Mucosa of descending colon (tissue), 3 donors: ENCODE data around the gene FSTL5. TPM values are rescaled to one million over a fixed set of nuclear protein-coding genes. Genes with fewer than 3 reads are reported as not detected.

Experiments used
- ATAC-seq: fragments of 200-7000 bp; cut with Tn5 transposase; one replicate; pipeline ENCODE4 v1.9.1; 2020; ENCODE audit warnings: mild to moderate bottlenecking, moderate library complexity
- DNase-seq, 3 donors: peaks; one replicate each; pipeline ENCODE4 v3.0.0-alpha.2; 2020
- H3K36me3 ChIP-seq: fragments of 200-600 bp; one replicate; pipeline ENCODE4 v1.8.0; 2021; ENCODE audit warnings: low read depth, mild to moderate bottlenecking
- H3K4me1 ChIP-seq: fragments of 200-600 bp; one replicate; pipeline ENCODE4 v1.8.0; 2021; ENCODE audit warnings: low read depth, mild to moderate bottlenecking
- H3K4me3 ChIP-seq: fragments of 200-600 bp; one replicate; pipeline ENCODE4 v1.8.0; 2021; ENCODE audit warnings: mild to moderate bottlenecking
- H3K9me3 ChIP-seq: fragments of 200-600 bp; one replicate; pipeline ENCODE4 v1.8.0; 2021; ENCODE audit warnings: mild to moderate bottlenecking
- CTCF ChIP-seq: fragments of 200-600 bp; IDR thresholded peaks from one replicate; pipeline ENCODE4 v1.8.0; 2022; ENCODE audit warnings: antibody characterized with exemption, mild to moderate bottlenecking
- intact Hi-C, 2 donors: fragments of 100-400 bp; cut with DNase I in 1 of 2; cut with micrococcal nuclease in 1 of 2; formaldehyde crosslinking; loops; one replicate each; pipeline versions ENCODE4 v1.11.0 to v1.11.1; 2022; cut with DNase I, micrococcal nuclease
- total RNA-seq, 3 donors: library from RNA; stranded (reverse); fragmentation: NEBNext Ultra II Directional in 2 of 3; extraction: Animal tissue kit (Norgen Biotek cat#: 25700) in 2 of 3; gene quantifications; one replicate each; pipeline versions ENCODE4 v1.2.1 to v1.2.4, GENCODE V29; 2021 to 2023
- donor health status: DM: no; HTN: no; CAD: no; lungs with moderate emphysema.
- donor health status: DM: no; HTN: no; CAD: no.
- donor health status: DM: no; HTN: yes; CAD: no.

FSTL5 gene
- total RNA-seq, 3 donors from 2014 or later: 1.8 TPM; not detected in 2

GRCh38 chr4:161894014-161894413 lies 269.8 kb downstream of the FSTL5 start:
- intact Hi-C loops: no loop called here
- no peaks in the 10 kb centered on the region for H3K36me3 ChIP-seq
- no peaks in the 10 kb centered on the region for H3K9me3 ChIP-seq
- no peak for TF ChIP-seq CTCF
- H3K4me3 ChIP-seq: no peak overlapping the region
- DNase-seq (no peak), ATAC-seq (no peak)
- H3K4me1 ChIP-seq: no peaks in the 10 kb centered on the region

GRCh38 chr4:161893566-161893965 lies 270.2 kb downstream of the FSTL5 start:
- no peaks in the 10 kb centered on the region for H3K36me3 ChIP-seq
- DNase-seq (no peak), ATAC-seq (no peak)
- H3K4me3 ChIP-seq: no peak overlapping the region
- intact Hi-C loops: no loop called here
- no peak for TF ChIP-seq CTCF
- no peaks in the 10 kb centered on the region for H3K4me1 ChIP-seq
- H3K9me3 ChIP-seq: no peaks in the 10 kb centered on the region

DNA sequence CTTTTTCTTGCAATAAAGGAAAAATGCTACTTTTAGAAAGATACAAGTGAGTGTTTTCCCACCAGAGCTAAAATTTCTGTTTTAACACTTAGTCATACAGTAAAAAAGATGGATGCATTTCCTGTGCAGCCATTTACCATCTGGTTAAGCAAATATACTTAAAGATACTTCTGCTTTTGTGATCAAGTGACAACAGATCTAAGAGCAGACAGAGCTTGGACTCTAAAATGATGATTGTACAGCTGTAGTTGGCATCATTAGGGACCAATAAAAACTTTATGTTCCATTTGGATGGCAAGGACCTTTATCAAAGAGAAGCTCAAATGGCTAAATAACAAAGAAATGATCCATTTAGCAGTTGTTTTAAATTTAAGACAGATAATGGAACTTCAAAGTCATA lies 270.8 kb downstream of the FSTL5 start:
- no peak for TF ChIP-seq CTCF
- Histone ChIP-seq H3K9me3 (no peaks in the 10 kb centered on the region), H3K4me3 (no peak overlapping the region), H3K4me1 (no peaks in the 10 kb centered on the region), H3K36me3 (no peaks in the 10 kb centered on the region)
- DNase-seq (no peak), ATAC-seq (no peak)
- intact Hi-C loops: no loop called here

DNA sequence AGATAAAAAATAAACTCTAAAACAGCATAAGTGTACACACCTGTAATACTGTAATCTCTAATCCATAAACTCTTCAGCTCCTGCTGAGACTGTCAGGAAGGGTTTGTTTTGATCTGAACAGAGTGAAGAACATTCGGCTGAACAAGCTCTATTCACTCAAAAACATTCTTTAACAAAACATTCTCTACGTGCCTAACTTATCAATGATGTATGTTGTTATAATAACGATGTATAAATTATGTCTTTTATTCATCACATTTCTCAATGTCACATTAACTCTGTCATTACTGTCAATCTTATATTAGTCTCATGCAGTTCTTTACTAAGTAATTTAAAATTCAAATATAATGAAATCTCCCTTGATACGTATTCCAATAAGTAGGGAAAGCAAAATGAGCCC lies 280.6 kb downstream of the FSTL5 start:
- ATAC-seq (no peak), DNase-seq (no peak)
- H3K4me3 ChIP-seq: no peak overlapping the region
- no peak for TF ChIP-seq CTCF
- H3K9me3 ChIP-seq: no peaks in the 10 kb centered on the region
- H3K4me1 ChIP-seq: no peaks in the 10 kb centered on the region
- no peaks in the 10 kb centered on the region for H3K36me3 ChIP-seq
- intact Hi-C loops: no loop called here

DNA sequence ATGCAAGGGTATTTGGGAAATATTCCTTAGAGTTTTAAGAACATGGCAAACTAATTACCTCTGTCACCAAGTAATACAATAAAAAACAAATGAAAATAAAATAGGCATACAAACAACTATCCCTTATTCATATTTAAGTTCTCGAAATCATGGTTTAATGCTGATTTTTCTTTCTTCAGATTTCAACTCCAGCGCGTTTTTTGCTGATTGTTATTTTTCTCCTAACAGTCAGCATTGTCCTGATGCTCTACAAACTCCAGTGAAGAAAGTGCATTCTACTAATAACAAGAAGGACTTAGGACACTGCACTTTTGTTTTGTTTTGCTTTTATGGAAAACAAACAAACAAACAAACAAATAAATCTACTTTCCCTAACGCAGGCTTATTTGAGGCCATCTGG lies 282.4 kb downstream of the FSTL5 start:
- ATAC-seq: no peak
- H3K36me3 ChIP-seq: no peaks in the 10 kb centered on the region
- TF ChIP-seq CTCF: no peak
- H3K9me3 ChIP-seq: no peaks in the 10 kb centered on the region
- H3K4me3 ChIP-seq: no peak overlapping the region
- intact Hi-C loops: no loop called here
- no peak for DNase-seq
- H3K4me1 ChIP-seq: no peaks in the 10 kb centered on the region

GRCh38 chr4:161869511-161869910 lies 294.3 kb downstream of the FSTL5 start:
- Histone ChIP-seq H3K4me1 (no peaks in the 10 kb centered on the region), H3K4me3 (no peak overlapping the region), H3K9me3 (no peaks in the 10 kb centered on the region), H3K36me3 (no peaks in the 10 kb centered on the region)
- ATAC-seq (no peak), DNase-seq (no peak)
- intact Hi-C loops: no loop called here
- no peak for TF ChIP-seq CTCF
